HCT116 (cell line): ENCODE data around the gene THSD4. TPM values are rescaled to one million over a fixed set of nuclear protein-coding genes. Genes with fewer than 3 reads are reported as not detected.

Experiments
- ATAC-seq: fragments of 200-7000 bp; cut with Tn5 transposase; 2 replicates; pipeline ENCODE4 v1.9.1; 2020; ENCODE audit warnings: mild to moderate bottlenecking, moderate library complexity
- BruUV-seq: library from RNA; stranded (reverse); fragments of 400-500 nt; replicated peaks from 2 replicates; lab custom pipeline; 2021; lab: Mats Ljungman, UMichigan
- CTCF ChIA-PET: fragments of 300-600 bp; sonication (Branson Sonifier 250); formaldehyde crosslinking; loops from one replicate; lab custom pipeline; 2021; ENCODE audit warnings: antibody characterized with exemption; lab: Charles Lee
- POLR2A ChIA-PET: fragments of 300-600, 350-600 bp; sonication (Branson Sonifier 250); formaldehyde crosslinking; loops from one replicate; lab custom pipeline; 2021; ENCODE audit warnings: antibody characterized with exemption; lab: Charles Lee
- RAD21 ChIA-PET, 2 experiments: fragments of 300-600 bp; sonication (Branson Sonifier 250); formaldehyde crosslinking; loops; one replicate each; lab custom pipeline; 2023; ENCODE audit warnings: low total read pairs in 2 of 2; ENCODE audit not compliant: uncharacterized antibody in 2 of 2, unreplicated experiment in 2 of 2, low non-redundant PET in 1 of 2; lab: Charles Lee
- DNase-seq: peaks from one replicate; pipeline ENCODE4 v3.0.0-alpha.2; 2010; ENCODE audit warnings: low read depth, low spot score
- H2AFZ ChIP-seq: fragments of 200-600 bp; shearing (Covaris generic), sonication (generic); 2 replicates; pipeline ENCODE4 v1.6.1; 2017; ENCODE audit warnings: low read depth, mixed run types, mixed read lengths, antibody characterized with exemption, low read length; ENCODE audit not compliant: poor library complexity, severe bottlenecking
- H3K27ac ChIP-seq: 2 replicates; pipeline ENCODE4 v1.5.1; 2012; ENCODE audit warnings: low read depth, low read length
- H3K27me3 ChIP-seq: fragments of 200-600 bp; sonication (generic); 2 replicates; pipeline ENCODE4 v1.6.1; 2016; ENCODE audit warnings: mixed run types, low read length, mixed read lengths; ENCODE audit not compliant: insufficient read depth
- H3K36me3 ChIP-seq, 2 experiments: fragments of 200-500 bp in 1 of 2; fragments of 200-600 bp in 1 of 2; sonication (Bioruptor generic) in 1 of 2; sonication (generic) in 1 of 2; 2 replicates each; pipeline versions ENCODE4 v1.5.1 to v1.6.1; 2014 to 2016; ENCODE audit warnings: low read length in 2 of 2, inconsistent platforms in 1 of 2, mixed read lengths in 1 of 2, mixed run types in 1 of 2; ENCODE audit not compliant: insufficient read depth in 2 of 2, control insufficient read depth in 1 of 2
- H3K4me1 ChIP-seq, 2 experiments: fragments of 200-600 bp in 1 of 2; sonication (generic) in 1 of 2; 2 replicates each; pipeline versions ENCODE4 v1.5.1 to v1.6.1; 2012 to 2017; ENCODE audit warnings: low read length in 2 of 2, inconsistent platforms in 1 of 2, mild to moderate bottlenecking in 1 of 2, mixed read lengths in 1 of 2, mixed run types in 1 of 2, moderate library complexity in 1 of 2; ENCODE audit not compliant: insufficient read depth in 2 of 2, control insufficient read depth in 1 of 2
- H3K4me2 ChIP-seq: fragments of 200-600 bp; sonication (generic); 2 replicates; pipeline ENCODE4 v1.6.1; 2017; ENCODE audit warnings: mixed run types, low read length, mixed read lengths
- H3K4me3 ChIP-seq, 2 experiments: fragments of 200-600 bp in 1 of 2; sonication (generic) in 1 of 2; replicated peaks in 1 of 2; 2 replicates each; pipeline ENCODE4 v1.5.1; 2011 to 2016; ENCODE audit warnings: low read length in 2 of 2, control low read depth in 1 of 2, low read depth in 1 of 2, mild to moderate bottlenecking in 1 of 2, mixed read lengths in 1 of 2, mixed run types in 1 of 2
- H3K79me2 ChIP-seq: fragments of 200-600 bp; sonication (generic); 2 replicates; pipeline ENCODE4 v1.6.1; 2017; ENCODE audit warnings: mild to moderate bottlenecking, mixed run types, low read length, moderate library complexity, mixed read lengths; ENCODE audit not compliant: insufficient read depth
- H3K9ac ChIP-seq: fragments of 200-600 bp; sonication (generic); 2 replicates; pipeline ENCODE4 v1.6.1; 2016; ENCODE audit warnings: low read length, mixed read lengths
- H3K9me2 ChIP-seq: fragments of 200-600 bp; sonication (generic), shearing (Covaris generic); 2 replicates; pipeline ENCODE4 v1.6.1; 2017; ENCODE audit warnings: mixed run types, mild to moderate bottlenecking, moderate library complexity; ENCODE audit not compliant: insufficient read depth
- H3K9me3 ChIP-seq, 2 experiments: fragments of 200-500 bp in 1 of 2; fragments of 200-600 bp in 1 of 2; sonication (Bioruptor generic) in 1 of 2; sonication (generic) in 1 of 2; 2 replicates each; pipeline ENCODE4 v1.6.1; 2014 to 2017; ENCODE audit warnings: low read length in 2 of 2, mixed read lengths in 2 of 2, inconsistent platforms in 1 of 2, low read depth in 1 of 2, mild to moderate bottlenecking in 1 of 2, mixed run types in 1 of 2, moderate library complexity in 1 of 2; ENCODE audit not compliant: control insufficient read depth in 1 of 2, insufficient read depth in 1 of 2
- H4K20me1 ChIP-seq: fragments of 200-600 bp; sonication (generic), shearing (Covaris generic); 2 replicates; pipeline ENCODE4 v1.6.1; 2017; ENCODE audit warnings: mixed run types, mild to moderate bottlenecking, moderate library complexity; ENCODE audit not compliant: insufficient read depth
- ATF3 ChIP-seq: IDR thresholded peaks from 2 replicates; pipeline ENCODE4 v1.6.1; 2012
- CTCF ChIP-seq, 3 experiments: fragments of 200-600 bp in 1 of 3; sonication (generic) in 1 of 3; IDR thresholded peaks in 2 of 3; conservative IDR thresholded peaks in 1 of 3; 2 replicates each; pipeline ENCODE4 v1.5.1; 2012 to 2017; ENCODE audit warnings: low read depth in 2 of 3, low read length in 2 of 3, antibody characterized with exemption in 1 of 3, borderline replicate concordance in 1 of 3, control low read depth in 1 of 3, mild to moderate bottlenecking in 1 of 3, mixed read lengths in 1 of 3, mixed run types in 1 of 3, moderate library complexity in 1 of 3; ENCODE audit not compliant: insufficient read depth in 1 of 3
- EGR1 ChIP-seq: IDR thresholded peaks from 2 replicates; pipeline ENCODE4 v1.6.1; 2012; ENCODE audit warnings: low read depth
- ELF1 ChIP-seq: IDR thresholded peaks from 2 replicates; pipeline ENCODE4 v1.6.1; 2012; ENCODE audit warnings: low read depth, borderline replicate concordance
- EZH2 ChIP-seq: fragments of 200-600 bp; sonication (generic); IDR thresholded peaks from 2 replicates; pipeline ENCODE4 v1.6.1; 2017; ENCODE audit warnings: antibody characterized with exemption, mixed run types
- EZH2phosphoT487 ChIP-seq: fragments of 200-600 bp; IDR thresholded peaks from 2 replicates; pipeline ENCODE4 v1.6.1; 2018; ENCODE audit warnings: antibody characterized with exemption, borderline replicate concordance
- FOSL1 ChIP-seq: IDR thresholded peaks from 2 replicates; pipeline ENCODE4 v1.6.1; 2012; ENCODE audit warnings: low read depth
- MAX ChIP-seq: IDR thresholded peaks from 2 replicates; pipeline ENCODE4 v1.6.1; 2012
- POLR2A ChIP-seq: IDR thresholded peaks from 2 replicates; pipeline ENCODE4 v1.7.0; 2011; ENCODE audit warnings: borderline replicate concordance; ENCODE audit not compliant: insufficient read depth, insufficient read length; ENCODE audit errors: extremely low read depth
- POLR2AphosphoS5 ChIP-seq: IDR thresholded peaks from 2 replicates; pipeline ENCODE4 v1.6.1; 2011; ENCODE audit warnings: mild to moderate bottlenecking, low read depth, low read length, moderate library complexity
- RAD21 ChIP-seq: IDR thresholded peaks from 2 replicates; pipeline ENCODE4 v1.6.1; 2012; ENCODE audit warnings: low read depth, mild to moderate bottlenecking
- SRF ChIP-seq: IDR thresholded peaks from 2 replicates; pipeline ENCODE4 v1.6.1; 2012; ENCODE audit warnings: low read depth
- TCF7L2 ChIP-seq: IDR thresholded peaks from 2 replicates; pipeline ENCODE4 v1.7.0; 2011; ENCODE audit warnings: borderline replicate concordance, inconsistent platforms; ENCODE audit not compliant: insufficient read depth, insufficient read length; ENCODE audit errors: extremely low read depth
- YY1 ChIP-seq: IDR thresholded peaks from 2 replicates; pipeline ENCODE4 v1.6.1; 2011; ENCODE audit warnings: low read length, low read depth, moderate library complexity, mild to moderate bottlenecking; ENCODE audit not compliant: insufficient replicate concordance; ENCODE audit errors: extremely low read depth
- ZNF274 ChIP-seq: fragments of 200-500 bp; sonication (Bioruptor generic); IDR thresholded peaks from 2 replicates; pipeline ENCODE4 v1.6.1; 2014; ENCODE audit warnings: mild to moderate bottlenecking, low read depth, low read length, inconsistent platforms
- intact Hi-C: fragments of 100-400 bp; cut with micrococcal nuclease; formaldehyde crosslinking; loops from 2 replicates; pipeline ENCODE4 v1.10.0; 2022
- total RNA-seq: library from RNA; stranded (reverse); gene quantifications from one replicate; pipeline ENCODE4 v1.2.1, GENCODE V29; 2021; ENCODE audit not compliant: unreplicated experiment

The THSD4 gene
- total RNA-seq, 1 experiment from 2014 or later: 30.5 TPM

- POLR2A ChIA-PET: no interaction called here
- ATAC-seq: 0 out of 2 replicates have a peak, but pooled peaks have one; percentile 23
Measured at GRCh38 chr15:71801935-71802655, 686.8 kb downstream of the THSD4 start.

DNA sequence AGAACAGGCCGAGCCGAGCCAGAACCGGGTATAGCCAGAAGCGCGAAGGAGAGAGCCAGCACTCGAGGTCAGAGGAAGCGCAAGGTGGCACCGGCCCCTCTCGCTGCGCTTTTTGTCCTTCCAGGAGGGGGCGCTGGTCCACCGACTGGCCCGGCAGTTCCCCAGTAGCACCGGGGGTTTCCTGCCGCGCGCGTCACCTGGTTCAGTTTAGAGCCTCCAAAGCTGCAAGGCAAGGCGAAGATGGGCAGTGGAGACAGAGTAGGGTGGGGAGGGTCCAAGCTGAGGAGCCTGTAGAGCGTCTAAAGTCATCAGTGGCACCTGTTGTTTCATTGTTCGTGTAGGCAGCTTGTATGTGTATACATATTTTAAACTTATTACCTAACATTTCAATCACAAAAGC is 687.5 kb downstream of the THSD4 start:
- no peak for DNase-seq
- Histone ChIP-seq H3K36me3 (no peaks in the 10 kb centered on the region), H3K4me3 (no peak overlapping the region), H3K9ac (no peak overlapping the region), H3K4me2 (no peak overlapping the region), H3K9me3 (no peaks in the 10 kb centered on the region), H4K20me1 (no peaks in the 10 kb centered on the region), H3K27me3 (no peaks in the 10 kb centered on the region), H3K27ac (no peak overlapping the region), H3K4me1 (peaks cover 4 to 6% of the 10 kb centered on the region in 2 experiments; a peak in 3 of 4 replicates), H2AFZ (no peak overlapping the region), H3K9me2 (no peaks in the 10 kb centered on the region), H3K79me2 (no peaks in the 10 kb centered on the region)
- ATAC-seq: peak; percentile 43; the same call in 1 of the 2 replicates
- POLR2A ChIA-PET: no interaction called here
- TF ChIP-seq RAD21 (peak; percentile 44), EGR1 (no peak), TCF7L2 (no peak), ZNF274 (no peak), SRF (no peak), POLR2A (no peak), ELF1 (no peak), POLR2AphosphoS5 (no peak), CTCF (IDR thresholded peaks at IDR 0.05 in 2 of 3, conservative IDR thresholded peaks at IDR 0.05 in 1 of 3; ENCODE audit: borderline replicate concordance in 1 of 3, insufficient read depth in 1 of 3, low read depth in 2 of 3, low read length in 2 of 3) (peak; percentile 15 to 65 (median 64); a peak in 4 of 6 replicates), EZH2 (no peak)
- intact Hi-C loops: loop anchor here (1.0 to 10.0 kb wide), 4 partner anchors 354 to 978 kb away; partner anchors contain the start of gene THSD4
- CTCF ChIA-PET: interaction anchor here (0.6 to 7.2 kb wide), 7 partner anchors 12 to 355 kb away, joined by 3 to 40 read pairs (median 5); no protein-coding TSS in a partner anchor
- RAD21 ChIA-PET: no interaction called here
- no TSS peak for BruUV-seq

More at GRCh38 chr15:71801935-71802655, 686.8 kb downstream of the THSD4 start:
- H3K4me2 ChIP-seq: no peak overlapping the region
- H3K4me3 ChIP-seq: no peak overlapping the region
- H3K79me2 ChIP-seq: no peaks in the 10 kb centered on the region
- RAD21 ChIA-PET: no interaction called here
- H3K36me3 ChIP-seq: no peaks in the 10 kb centered on the region
- H4K20me1 ChIP-seq: no peaks in the 10 kb centered on the region
- no peaks in the 10 kb centered on the region for H3K27me3 ChIP-seq
- intact Hi-C loops: loop anchor here (1.0 to 10.0 kb wide), 7 partner anchors 50 to 977 kb away; partner anchors contain the start of gene THSD4
- no TSS peak for BruUV-seq
- no peak overlapping the region for H3K9ac ChIP-seq
- H3K27ac ChIP-seq: no peak overlapping the region
- CTCF ChIA-PET: interaction anchor here (0.6 to 7.2 kb wide), 6 partner anchors 11 to 355 kb away, joined by 3 to 40 read pairs (median 12); no protein-coding TSS in a partner anchor
- TF ChIP-seq RAD21 (no peak), POLR2A (no peak), EZH2phosphoT487 (no peak), MAX (no peak), YY1 (no peak), EZH2 (no peak), SRF (no peak), TCF7L2 (no peak), ATF3 (no peak), FOSL1 (no peak)
- peaks cover 4 to 6% of the 10 kb centered on the region in 2 experiments; a peak in 3 of 4 replicates for H3K4me1 ChIP-seq
- H2AFZ ChIP-seq: no peak overlapping the region
- DNase-seq: no peak
- no peaks in the 10 kb centered on the region for H3K9me2 ChIP-seq
- no peaks in the 10 kb centered on the region for H3K9me3 ChIP-seq
